HG03432 (cell line): ENCODE data around the gene CIC.

Source experiments
- ATAC-seq: cut with Tn5 transposase; IDR thresholded peaks from one replicate; pipeline ENCODE4 v1.9.1; 2021; ENCODE audit warnings: mild to moderate bottlenecking, moderate library complexity; ENCODE audit not compliant: unreplicated experiment

The CIC gene

DNA sequence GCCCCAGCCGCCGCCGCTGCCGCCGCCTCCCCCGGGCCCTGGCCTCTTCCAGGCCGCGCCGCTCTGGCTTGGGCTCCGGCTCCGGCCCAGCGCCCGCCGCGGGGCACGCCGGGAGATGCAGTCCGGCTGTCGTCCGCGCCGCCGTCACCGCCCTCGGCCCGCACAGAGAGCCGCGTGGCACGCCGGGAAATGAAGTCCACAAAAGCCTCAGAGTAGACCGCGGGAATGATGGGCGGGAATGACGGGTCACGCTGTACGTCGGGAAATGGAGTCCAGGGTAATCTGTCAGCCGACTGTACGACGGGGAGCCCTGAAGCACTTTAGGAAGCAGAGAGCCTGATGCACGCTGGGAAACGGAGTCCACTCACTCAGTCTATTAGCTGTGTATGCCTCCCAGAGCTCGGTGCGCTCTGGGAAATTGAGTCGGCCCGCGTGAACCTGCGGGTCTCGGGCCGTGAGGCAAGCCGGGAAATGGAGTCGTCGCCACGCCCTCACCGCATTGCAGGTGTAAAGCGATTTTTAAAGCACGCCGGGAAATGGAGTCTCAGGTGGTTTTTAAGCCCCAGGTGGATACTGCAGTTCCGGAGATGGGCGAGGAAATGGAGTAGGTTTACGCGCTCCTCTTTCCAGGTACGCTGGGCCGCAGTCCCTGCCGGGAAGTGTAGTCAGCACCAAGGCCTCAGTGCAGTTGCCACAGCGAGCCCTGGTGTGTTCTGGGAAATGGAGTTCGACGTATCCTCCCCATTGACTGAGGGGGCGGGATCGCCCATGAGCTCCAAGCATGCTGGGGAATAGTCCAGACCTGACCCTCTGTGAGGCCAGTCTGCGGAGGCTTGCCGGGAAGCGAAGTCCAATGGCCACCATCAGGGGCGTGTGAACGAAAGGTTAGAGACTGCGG lies 26.3 kb upstream of the CIC start, which contains the start of gene GSK3A:
Gene GSK3A, minus strand, starts transcription at position 91 of the 898 bp plus-strand sequence. CDS start 137 bp downstream, outside the sequence.
- ATAC-seq, result peak; percentile 61

DNA sequence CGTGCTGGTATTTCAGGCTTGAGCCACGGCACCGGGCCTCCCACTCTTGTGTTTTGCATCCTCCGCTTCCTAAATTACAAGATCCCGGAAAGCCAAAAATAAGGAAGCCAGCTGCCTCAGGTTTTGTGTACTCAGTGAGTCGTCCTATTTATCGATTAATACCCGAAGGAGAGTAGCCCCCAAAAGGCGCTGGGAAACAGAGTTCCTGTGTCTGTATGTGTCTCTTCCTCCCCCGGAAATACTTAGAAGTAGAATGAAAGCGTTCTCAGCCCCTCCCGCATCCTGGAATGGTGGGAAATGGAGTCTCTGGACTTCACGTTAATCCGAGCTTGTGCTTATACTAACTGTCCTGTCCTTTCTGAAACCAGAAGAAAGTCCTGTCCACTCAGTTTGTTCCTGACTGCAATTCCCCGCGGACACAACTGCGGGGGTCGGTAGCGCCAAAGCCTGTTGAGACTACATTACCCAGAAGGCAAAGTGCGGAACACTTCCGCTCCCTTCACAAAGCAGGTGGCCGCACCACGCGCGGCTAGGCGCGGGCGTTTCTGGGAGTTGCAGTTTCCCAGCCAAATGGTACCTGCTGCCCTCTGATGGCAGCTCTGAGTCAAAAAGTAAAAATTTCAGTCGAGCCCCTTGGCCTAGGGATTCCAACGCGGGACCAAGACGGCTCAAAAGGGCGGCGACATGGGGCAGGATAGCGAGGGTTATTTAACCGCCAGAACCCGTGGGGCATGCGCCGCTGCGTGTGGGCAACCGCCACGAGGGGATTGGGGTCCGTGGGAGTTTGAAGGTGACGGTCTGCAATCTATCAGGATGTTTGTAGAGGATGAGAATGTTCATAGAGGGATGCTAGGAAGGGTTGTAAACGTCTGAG lies 24.5 kb upstream of the CIC start:
- peak; percentile 38 for ATAC-seq

- ATAC-seq, result no peak
These were observed 23.8 kb upstream of the CIC start for GRCh38 chr19:42245231-42245630.

DNA sequence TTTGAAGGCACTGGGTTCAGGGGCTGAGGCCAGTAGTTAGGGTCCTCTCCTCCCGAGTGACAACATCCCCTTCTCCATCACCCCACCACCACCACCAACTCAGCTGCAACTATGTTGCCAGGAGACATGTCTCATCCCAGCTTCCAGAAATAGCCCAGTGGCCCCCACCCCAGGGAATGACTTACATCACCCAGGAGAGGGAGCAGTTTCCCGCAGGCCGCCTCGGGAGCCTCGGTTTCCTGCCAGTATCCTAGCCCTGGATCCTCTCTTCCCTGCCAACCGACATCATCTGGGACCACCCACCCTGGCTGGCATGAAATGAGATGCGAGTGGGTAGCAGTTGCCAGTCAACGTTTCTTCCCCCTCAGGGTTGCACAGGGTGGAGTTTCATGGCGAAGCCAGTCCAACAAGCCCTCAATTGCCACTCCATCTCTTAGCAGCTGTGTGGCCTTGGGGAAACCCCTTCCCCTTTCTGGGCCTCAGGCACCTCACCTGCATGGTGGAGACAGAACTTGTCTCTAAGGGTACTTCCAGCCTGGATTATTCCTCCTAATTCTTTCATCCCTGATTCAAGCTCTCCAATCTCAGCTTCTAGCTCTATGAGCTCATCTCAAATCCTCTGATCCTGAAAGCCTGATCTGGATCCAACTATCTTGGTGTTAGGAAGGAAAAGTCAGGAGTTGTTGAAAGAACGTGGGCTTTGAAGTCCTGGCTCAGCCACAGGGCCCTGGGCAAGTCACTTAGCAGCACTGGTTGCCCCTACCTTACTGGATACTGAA lies 22.7 kb upstream of the CIC start:
- ATAC-seq, result no peak

DNA sequence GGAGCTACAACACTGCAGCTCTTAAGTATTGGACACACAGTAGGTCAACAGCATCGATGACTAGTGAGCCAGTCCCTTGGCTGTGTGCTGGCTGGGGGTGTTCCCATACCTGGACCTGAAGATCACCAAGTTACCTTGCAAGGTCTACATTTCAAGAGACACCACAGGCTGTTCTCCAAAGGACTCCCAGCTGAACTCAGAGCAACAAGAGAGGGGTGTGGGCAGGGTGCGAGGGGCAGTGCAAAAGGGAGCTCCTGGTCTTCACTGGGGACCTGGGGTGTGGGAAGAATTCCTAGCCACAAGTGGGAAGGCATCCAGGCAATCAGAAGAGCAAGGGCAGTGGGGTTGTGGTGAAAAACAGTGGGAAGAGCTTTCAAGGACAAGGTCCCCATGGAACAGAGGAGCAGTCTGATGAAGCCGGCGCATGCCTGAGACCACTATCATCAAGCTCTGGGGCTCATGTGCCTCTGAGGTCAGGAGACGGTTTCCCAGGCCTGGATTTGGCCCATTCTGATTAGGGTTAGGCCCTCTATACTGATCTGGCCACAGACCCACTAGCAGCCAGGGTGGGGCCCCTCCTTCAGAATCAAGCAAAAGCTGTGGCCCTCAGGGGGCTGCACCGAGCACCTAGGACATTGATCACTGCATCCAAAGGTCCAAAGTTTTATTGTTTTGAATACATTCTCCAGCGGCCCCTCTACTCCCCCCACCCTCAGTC lies 22.0 kb upstream of the CIC start:
- ATAC-seq, result no peak

- no peak for ATAC-seq
These were observed 21.3 kb upstream of the CIC start for GRCh38 chr19:42247640-42248199.

- no peak for ATAC-seq
These were observed 20.5 kb upstream of the CIC start for GRCh38 chr19:42248270-42249148.

DNA sequence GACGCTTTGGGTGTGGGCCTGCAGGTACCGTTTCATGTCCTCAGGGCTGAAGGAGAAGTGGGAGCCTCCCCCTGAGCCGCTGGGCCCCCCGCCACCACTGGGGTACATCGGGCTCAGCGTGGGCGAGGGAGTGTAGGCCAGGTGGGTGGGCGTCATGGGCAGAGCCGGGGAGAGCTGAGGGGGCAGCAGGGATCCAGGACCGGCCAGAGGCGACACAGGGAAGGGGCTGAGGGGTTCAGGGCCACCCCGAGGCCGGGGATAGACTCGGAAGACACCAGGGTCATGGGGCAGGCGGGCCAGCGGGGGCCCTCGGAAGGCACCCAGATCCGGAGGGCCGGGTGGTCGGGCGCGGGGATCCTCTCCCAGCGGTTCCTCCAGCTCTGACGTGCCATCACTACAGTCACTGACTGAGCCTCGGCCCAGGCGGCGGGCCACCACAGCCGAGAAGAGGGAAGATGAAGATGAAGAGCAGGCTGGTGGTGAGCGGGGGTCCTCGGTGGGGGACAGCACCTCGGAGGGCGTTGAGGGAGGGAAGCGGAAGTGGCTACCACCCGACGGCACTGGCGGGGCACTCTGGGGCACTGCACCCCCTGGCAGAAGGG lies 19.8 kb upstream of the CIC start:
- no peak for ATAC-seq

GRCh38 chr19:42249769-42250168 lies 19.3 kb upstream of the CIC start:
- no peak for ATAC-seq

GRCh38 chr19:42250183-42250665 lies 18.8 kb upstream of the CIC start:
- ATAC-seq, result no peak

DNA sequence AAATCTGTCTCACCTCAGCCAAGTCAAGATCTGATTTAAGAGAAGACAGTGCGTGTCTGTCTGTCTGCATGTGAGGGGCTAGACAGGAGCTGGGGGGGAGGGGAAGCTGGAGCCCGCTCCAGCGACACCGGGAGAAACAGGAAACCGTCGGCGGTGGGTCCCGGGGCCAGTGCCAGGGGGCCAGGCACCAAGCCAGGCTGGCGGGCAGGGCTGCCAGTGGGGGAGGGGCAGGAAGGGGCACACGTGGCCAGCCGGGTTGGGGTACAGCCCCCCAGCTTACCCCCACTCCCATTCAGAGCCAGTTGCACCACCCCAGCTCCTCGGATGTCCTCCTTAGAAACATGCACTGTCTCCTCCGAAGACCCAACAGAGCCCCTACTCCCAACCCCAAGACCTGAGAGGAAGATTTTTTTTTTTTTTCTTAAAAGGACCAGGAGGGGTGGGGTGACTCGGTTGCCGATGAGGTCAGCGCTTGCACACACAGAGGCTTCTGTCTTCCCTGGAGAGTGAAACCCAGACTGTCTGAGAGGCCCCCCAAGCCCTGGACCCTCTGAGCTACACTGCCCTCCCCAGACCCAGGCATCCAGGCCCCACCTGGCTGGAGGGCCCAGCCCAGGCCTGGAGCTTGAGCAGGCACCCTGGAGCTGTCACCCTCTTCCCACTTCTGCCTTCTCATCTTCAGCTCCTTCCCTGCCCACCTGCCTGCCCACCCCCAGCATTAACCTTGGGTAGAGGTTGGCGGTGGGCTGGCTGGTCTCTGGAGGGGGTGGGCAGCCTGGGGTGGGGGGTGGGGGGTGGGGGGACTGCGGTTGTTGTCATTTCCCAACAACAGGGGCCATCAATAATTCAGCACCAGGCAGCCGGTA lies 18.2 kb upstream of the CIC start:
- no peak for ATAC-seq

DNA sequence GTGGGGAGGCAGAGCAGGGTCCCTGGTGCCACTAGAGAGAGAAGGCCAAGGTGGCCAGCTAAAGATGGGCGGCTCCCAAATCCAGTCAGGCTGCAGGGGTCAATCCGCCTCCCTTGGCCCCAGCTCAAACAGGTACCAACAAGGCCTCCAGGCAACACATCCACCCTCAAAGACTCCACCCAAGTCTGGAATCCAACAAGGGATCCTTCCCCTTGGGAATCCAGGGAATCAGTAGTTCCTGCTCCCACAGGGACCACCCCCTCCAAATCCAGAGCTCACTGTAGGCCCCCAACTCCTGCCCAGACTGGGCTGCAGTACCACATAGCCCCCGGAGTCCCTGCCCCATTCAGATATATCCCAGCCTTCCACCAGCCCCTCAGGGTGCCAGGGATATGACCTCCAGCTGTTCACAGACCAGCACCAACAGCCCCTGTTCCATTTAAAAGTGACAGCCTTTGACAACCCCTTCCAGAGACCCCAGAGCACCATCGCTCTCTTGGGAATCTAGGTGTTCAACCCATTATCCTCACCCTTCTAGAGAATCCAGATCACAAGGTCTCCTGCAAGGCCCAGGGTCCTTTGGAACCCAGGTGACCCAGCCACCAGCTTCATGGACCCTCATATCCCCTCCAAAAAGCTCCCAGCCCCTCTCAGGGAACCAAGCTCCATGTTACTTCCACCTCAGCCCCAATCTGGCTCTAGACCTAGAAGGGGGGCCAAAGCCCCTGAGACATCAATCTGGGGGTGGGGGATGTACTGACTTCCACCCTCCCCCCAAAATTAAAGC lies 17.3 kb upstream of the CIC start:
- ATAC-seq, result no peak

- no peak for ATAC-seq
These were observed 16.4 kb upstream of the CIC start for GRCh38 chr19:42252365-42253244.

GRCh38 chr19:42253245-42254088 lies 15.6 kb upstream of the CIC start:
- ATAC-seq, result peak; percentile 8
